Measurements from ENCODE around the gene SCLY.

- TF ChIP-seq CTCF (IDR thresholded peaks at IDR 0.05 in 8 of 11, conservative IDR thresholded peaks at IDR 0.05 in 3 of 11) = no peak
- no peak for TF ChIP-seq POLR2A (IDR thresholded peaks at IDR 0.05)
Observed at GRCh38 chr2:238146884-238147544, 86.2 kb downstream of the SCLY start.

Data from spleen (tissue), 7 donors.